Measurements from ENCODE around the gene ATP2A3.
"Not testable (repeated sequence)": the region's sequence is repeated elsewhere in the genome, so short reads cannot be mapped to it uniquely, and the experiment has no call there.

ATP2A3 gene

DNA sequence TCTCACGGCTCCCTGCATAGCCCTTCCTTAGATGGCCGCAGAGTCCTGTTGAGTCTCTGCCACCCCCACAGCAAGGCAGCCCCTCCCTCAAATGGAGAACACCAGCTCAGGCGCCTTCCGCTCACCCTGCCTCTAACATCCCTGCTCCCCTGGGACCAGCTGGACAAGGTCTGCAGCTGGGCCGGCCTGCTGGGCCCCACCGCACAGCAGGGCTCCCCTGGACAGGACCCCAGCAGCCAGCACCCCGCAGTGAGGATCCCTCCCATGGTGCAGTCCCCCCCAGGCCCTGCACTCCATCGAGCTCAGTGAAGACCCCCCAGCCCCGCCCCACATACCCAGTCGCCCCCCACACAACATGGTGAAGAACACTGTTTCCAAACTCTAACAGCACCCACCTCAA, 10.2 kb downstream of the ATP2A3 start:
- no peak for DNase-seq

DNA sequence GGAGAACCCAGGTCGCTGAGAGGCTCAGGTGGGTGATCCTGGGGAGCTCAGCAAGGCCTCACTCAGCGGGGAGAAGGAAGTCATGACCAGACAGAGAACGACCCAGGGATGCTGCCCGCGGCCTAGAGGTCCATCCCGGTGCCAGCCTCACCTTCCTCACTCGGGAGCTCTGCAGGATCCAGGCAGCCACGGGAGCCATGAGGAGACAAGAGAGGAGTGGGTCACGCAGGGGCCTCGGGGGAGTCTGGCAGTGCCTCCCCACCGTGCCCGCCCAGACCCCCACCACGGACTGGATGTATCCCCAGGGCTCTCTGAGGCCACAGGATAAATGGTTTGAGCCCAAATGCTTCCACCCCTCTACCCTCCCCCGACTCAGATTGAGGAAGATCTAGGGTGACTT, 10.7 kb downstream of the ATP2A3 start:
- no peak for DNase-seq

GRCh38 chr17:3952186-3952585, 12.1 kb downstream of the ATP2A3 start:
- no peak for DNase-seq

- no peak for DNase-seq
Observed at GRCh38 chr17:3951420-3951819, 12.8 kb downstream of the ATP2A3 start.

- DNase-seq = no peak
Observed at GRCh38 chr17:3951003-3951402, 13.2 kb downstream of the ATP2A3 start.

- DNase-seq = no peak
Observed at GRCh38 chr17:3950584-3950983, 13.7 kb downstream of the ATP2A3 start.

DNA sequence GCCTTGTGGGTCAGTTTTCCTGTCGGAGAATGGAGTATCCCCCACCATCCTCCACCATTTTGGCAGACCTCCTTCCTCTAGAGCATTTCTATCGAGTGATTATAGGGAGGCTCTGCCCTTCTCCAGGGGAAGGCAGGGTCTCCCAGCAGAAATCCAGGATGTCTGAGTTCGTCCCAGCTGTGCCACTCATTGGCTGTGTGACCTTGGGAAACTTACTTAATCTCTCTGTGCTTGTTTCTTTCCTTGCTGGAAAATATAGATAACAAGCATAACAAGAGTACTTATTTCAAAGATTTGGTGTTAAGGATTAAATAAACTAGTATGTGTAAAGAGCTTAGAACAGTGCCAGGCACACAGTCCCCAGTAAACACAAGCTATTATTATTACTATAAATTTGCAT, 14.8 kb downstream of the ATP2A3 start:
- no peak for DNase-seq

- DNase-seq = not testable (repeated sequence)
Observed at GRCh38 chr17:3948551-3948950, 15.7 kb downstream of the ATP2A3 start.

GRCh38 chr17:3947318-3947810, 16.9 kb downstream of the ATP2A3 start:
- no peak for DNase-seq

- DNase-seq = no peak
Observed at GRCh38 chr17:3946711-3947235, 17.5 kb downstream of the ATP2A3 start.

GRCh38 chr17:3944485-3945388, 19.5 kb downstream of the ATP2A3 start:
- peak; percentile 27 to 47 (median 33) for DNase-seq

GRCh38 chr17:3943240-3943891, 20.9 kb downstream of the ATP2A3 start:
- no peak for DNase-seq

DNA sequence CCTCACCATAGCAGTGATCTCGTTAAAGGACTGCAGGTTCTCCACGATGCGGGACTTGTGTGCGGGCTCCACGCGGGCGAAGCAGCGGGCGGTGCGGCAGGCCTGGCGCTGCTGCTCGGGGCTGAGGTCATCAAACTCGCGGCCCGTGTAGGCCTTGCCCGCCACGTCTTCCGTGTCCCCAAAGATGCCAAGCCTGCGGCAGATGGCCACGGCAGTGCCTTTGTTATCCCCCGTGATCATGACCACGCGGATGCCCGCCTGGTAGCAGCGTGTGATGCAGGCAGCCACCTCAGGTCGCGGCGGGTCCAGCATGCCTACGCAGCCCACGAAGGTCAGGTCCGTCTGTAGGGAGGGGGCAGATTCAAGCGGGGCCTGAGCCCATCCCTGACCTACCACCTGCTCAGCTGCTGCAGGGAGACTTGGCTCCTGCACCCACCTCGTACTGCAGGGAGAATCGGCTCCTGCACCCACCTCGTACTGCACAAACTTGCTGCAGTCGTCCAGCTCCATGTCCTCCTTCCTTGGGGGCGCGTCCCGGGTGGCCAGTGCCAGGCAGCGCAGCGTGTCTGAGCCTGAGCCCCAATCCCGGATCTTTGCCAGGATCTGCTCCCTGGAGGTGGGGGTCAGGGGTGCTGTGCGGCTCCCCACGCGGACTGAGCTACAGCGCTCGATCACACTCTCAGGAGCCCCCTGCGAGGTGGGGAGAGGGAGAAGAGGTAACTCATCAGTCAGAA, 23.1 kb downstream of the ATP2A3 start:
- DNase-seq = no peak

DNA sequence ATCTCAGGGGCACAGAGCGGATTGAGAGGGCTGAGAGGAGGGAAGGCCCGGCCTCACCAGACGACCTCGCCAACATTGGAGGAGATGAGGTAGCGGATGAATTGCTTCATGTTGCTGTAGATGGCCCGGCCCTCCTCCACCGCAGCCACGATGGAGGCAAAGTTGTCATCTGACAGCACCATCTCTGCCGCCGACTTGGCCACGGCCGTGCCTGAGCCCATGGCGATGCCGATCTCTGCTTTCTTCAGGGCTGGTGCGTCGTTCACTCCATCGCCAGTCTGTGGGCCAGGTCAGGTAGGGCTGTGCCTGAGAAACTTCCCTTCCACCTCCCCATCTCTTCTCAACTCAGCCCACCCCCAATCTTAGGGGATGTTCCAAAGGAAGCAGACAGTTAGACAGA, 26.9 kb downstream of the ATP2A3 start:
- no peak for DNase-seq

GRCh38 chr17:3935825-3936355, 28.3 kb downstream of the ATP2A3 start:
- no peak for DNase-seq

- DNase-seq = peak; percentile 80 to 86 (median 81)
Observed at GRCh38 chr17:3935140-3935542, 29.1 kb downstream of the ATP2A3 start.

GRCh38 chr17:3929764-3930163, 34.5 kb downstream of the ATP2A3 start:
- no peak for DNase-seq

- peak; percentile 70 to 86 (median 71) for DNase-seq
Observed at GRCh38 chr17:3929181-3929580, 35.1 kb downstream of the ATP2A3 start.

DNA sequence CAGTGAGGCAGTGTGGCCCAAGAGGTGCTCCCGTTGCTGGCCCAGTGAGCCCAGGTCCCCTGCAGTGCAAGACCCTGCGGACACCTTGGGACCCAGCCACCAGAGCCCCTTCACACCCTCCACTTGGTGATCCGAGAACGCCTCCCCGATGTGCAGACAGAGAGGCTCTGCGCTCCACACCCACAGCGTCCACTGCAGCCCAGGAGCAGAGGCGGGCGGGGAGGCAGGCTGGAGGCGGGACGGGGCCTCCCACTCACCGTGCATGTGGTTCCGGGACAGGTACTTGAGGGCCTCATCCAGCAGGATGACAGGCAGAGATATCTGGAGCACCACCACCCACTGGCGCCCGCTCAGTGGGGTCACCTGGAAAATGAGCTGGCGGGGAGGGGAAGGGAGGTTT, 35.8 kb downstream of the ATP2A3 start:
- no peak for DNase-seq

DNA sequence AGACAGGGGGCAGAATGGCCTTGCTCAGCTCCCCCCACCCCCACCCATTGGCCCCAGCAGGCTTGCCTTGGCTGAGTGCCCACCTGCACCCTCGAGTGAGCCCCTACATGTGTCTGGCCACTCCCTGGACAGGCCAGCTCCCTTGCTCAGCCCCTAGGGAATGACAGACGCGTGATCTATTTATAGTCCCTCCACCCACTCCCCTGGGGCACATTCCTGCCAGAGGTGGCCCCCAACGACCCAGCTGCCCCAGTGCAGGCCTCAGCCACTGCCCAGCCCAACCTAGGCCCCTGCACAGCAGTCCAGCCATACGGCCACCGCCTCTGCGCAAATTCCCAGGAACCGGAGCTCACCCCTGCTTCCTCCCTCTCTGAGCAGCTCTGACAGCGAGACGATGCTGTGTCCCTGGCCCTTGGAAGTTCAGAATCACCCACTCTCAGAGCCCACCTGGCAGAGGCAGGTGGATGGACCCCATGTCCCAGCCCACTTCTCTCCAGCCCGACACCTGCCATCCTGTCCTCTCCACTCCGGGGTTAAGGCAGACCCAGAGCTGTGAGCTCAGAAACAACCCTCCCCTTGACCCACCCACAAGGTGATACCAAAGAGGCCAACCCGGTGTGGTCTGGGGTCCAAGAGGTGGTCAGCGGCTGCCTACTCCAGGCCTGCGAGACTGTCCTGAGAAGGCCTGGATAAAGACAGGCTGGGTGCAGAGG, 36.5 kb downstream of the ATP2A3 start:
- DNase-seq = no peak

DNA sequence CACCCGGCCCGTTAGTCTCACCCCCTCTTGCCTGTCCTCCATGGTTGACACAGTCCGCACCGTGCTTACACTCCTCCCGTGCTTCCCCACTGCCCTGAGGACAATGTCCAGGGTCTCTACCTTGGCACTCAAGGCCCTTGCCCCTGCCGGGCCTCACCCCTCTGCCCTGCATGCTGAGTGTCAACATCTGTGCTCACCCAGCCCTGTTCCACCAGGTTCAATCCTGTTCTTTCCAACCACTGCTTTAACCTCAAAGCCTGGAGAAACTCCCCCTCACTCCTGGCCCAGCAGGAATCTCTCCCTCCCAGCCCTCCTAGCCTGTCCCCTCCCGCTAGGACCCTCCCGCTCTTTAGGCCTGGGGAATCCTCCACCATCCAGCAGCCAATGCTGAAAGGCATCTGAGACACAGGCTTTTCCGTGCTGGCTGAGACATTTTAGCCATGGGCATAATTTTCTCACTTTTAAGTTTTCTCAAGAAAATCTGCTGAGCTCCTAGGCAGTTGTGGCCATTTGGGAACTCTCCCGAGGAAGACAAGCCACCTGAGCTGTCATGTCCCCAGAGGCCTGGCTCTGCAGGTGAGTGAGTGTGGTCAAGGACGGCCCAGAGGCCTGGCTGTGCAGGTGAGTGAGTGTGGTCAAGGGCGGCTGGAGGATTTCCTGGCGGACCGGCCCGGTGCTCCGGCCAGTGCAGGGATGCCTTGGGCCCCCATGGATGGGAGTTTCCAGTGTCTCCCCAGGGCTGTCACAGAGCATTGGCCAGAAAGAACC, 37.2 kb downstream of the ATP2A3 start:
- DNase-seq = no peak

All from suppressor macrophage treated with lipopolysaccharide for 1 hour (primary cell).